Right ventricle myocardium inferior (tissue), 1 donor: ENCODE measurements around the gene OPN1LW. TPM values are rescaled to one million over a fixed set of nuclear protein-coding genes. Genes with fewer than 3 reads are reported as not detected.
A peak's percentile ranks its signal among the peaks of the same experiment; 100 is the strongest.
"Not testable (repeated sequence)": the region's sequence is repeated elsewhere in the genome, so short reads cannot be mapped to it uniquely, and the experiment has no call there.

Experiments
- ATAC-seq: fragments of 200-7000 bp; cut with Tn5 transposase; one replicate; pipeline ENCODE4 v1.9.1; 2020; ENCODE audit warnings: mild to moderate bottlenecking, moderate library complexity
- DNase-seq: peaks from one replicate; pipeline ENCODE4 v3.0.0; 2021; ENCODE audit errors: missing footprints
- intact Hi-C: fragments of 100-400 bp; cut with DNase I; formaldehyde crosslinking; loops from one replicate; pipeline ENCODE4 v1.11.0; 2022
- long read RNA-seq: library from polyadenylated mRNA; unstranded; transcript quantifications from one replicate; pipeline ENCODE4 v2.0.0, GENCODE V29; 2021
- total RNA-seq: library from RNA; stranded (reverse); fragmentation: NEBNext Ultra II Directional; extraction: Animal tissue kit (Norgen Biotek cat#: 25700); gene quantifications from one replicate; pipeline ENCODE4 v1.2.1, GENCODE V29; 2021
- donor health status: DM: no; HTN: yes; CAD: no; lungs with severe emphysema.

Gene OPN1LW
- not detected for total RNA-seq
- long read RNA-seq: 0 reads

DNA sequence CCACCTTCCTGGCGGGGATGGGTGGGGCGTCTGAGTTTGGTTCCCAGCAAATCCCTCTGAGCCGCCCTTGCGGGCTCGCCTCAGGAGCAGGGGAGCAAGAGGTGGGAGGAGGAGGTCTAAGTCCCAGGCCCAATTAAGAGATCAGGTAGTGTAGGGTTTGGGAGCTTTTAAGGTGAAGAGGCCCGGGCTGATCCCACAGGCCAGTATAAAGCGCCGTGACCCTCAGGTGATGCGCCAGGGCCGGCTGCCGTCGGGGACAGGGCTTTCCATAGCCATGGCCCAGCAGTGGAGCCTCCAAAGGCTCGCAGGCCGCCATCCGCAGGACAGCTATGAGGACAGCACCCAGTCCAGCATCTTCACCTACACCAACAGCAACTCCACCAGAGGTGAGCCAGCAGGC, at the start of gene OPN1LW:
TSS of gene OPN1LW (plus strand) at position 234 of the 400 bp plus-strand sequence. CDS start at position 275, 41 bp downstream.
- ATAC-seq, intact Hi-C loops: not testable (repeated sequence)

GRCh38 chrX:154094833-154095232, 49.2 kb upstream of the OPN1LW start:
- intact Hi-C loops: no loop called here
- ATAC-seq (no peak), DNase-seq (no peak)

More for the DNA sequence above, at the start of gene OPN1LW:
- DNase-seq: not testable (repeated sequence)

DNA sequence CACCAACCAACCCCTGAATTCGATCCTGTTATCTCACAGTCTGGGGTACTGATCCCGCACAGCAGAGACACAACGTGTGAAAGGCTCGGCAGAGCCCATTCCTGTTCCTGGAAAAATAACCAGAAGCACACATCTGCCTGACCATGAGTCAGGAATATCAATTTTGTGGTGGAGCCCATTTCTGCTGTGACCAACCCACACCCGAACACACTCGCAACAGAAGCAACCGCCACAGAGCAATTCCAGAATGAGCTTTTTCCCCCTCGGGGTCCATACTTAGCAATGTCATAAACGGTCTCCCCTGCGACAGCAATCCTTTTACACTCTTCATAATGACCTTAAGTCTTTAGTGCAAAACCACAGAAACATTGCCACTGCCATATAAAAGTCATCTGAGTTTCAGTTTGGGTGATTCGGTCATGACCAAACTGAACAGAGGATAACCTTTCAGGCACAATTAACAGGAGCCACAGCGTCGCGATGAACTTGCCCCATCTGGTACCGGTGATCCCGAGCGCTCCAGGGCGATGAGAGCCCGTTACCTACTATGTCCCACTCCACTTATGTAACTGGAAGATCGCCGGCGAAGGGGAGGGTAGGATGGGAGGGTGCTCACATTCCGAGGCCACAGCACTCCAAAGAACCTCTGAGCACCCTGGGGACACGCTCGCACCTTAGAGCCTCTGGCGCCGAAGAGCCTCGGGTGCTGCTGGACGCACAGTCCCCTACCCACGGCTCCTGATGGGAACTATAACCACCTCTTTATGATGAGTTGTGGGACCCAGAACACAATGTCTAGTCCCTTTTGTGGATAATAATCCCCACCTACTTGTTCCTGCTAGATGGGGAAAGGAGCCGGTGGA, 47.7 kb upstream of the OPN1LW start:
- intact Hi-C loops: no loop called here
- peak; percentile 41 for ATAC-seq
- no peak for DNase-seq

DNA sequence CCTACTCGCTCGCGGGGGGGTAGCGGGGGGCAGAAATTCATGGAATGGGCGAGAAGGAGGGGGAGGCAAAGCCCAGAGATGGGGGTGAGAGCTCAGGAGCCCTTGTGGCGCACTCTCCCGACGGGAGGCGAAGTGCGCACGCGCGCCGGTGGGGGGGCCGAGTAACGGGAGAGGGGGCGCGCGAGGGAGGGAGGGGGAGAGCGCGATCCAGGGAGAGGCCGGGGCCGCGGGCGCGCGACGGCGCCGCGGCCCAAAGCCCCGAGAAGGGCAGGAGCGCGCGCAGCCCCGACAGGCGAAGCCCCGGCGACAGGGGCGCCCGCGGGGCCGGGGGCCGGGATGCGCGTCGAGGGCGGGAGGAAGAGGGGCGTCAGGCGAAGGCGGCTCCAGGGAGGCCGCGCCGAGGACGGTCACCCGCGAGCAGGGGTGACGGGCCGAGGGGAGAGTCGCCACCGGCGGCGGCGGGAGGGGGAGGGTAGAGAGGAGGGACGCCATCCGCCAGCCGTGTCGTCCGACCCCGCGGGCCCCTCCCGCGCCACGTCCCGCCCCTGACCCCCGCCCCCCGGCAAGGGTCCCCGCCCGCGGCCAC, 46.9 kb upstream of the OPN1LW start:
- ATAC-seq: peak; percentile 68
- intact Hi-C loops: no loop called here
- DNase-seq: peak; percentile 88

GRCh38 chrX:154097589-154098541, 46.2 kb upstream of the OPN1LW start, which contains the start of gene MECP2:
Gene MECP2, minus strand, starts transcription at chrX:154097717.
- peak; percentile 96 for ATAC-seq
- peak; percentile 95 for DNase-seq
- intact Hi-C loops: no loop called here

DNA sequence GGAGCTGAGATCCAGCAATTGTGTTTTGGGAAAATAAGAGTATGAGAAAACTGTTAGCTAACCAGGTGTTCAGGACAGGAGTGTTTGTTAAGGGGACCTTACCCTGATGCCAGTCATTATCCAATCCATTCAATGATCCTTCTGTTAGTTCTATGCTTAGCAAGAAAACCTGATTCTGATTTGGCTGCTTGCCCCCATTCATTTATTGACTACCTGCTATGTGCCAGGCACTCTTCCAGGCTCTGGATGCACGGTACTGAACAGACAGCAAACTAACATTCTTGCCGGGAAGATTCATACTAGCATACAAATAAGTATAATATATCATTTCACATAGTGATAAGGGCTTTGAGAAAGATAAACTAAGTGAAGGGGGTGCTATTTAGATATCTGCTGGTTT, 45.5 kb upstream of the OPN1LW start:
- ATAC-seq (no peak), DNase-seq (no peak)
- intact Hi-C loops: no loop called here

DNA sequence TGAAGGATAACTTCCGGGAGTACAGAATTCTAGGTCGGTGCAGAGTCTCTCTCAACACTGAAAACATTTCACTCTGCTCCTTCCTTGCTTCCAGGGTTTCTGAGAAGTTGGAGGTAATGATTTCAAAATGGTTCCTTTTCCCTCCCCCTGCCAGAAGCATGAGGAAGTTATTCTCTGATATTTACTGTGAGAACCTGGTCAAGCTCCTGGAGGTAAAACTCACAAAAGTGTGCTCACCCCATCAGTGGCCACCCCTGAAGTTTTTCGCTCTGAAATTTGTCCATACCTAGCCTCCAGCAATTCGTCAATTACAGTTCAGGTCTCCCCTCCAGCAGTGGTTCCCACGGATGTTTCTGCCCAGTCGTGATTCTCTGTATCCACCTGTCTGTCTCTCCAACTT, 30.3 kb upstream of the OPN1LW start:
- ATAC-seq: no peak
- DNase-seq: no peak
- intact Hi-C loops: no loop called here

- DNase-seq (no peak), ATAC-seq (no peak)
- intact Hi-C loops: no loop called here
These were observed 29.4 kb upstream of the OPN1LW start for GRCh38 chrX:154114652-154115051.

DNA sequence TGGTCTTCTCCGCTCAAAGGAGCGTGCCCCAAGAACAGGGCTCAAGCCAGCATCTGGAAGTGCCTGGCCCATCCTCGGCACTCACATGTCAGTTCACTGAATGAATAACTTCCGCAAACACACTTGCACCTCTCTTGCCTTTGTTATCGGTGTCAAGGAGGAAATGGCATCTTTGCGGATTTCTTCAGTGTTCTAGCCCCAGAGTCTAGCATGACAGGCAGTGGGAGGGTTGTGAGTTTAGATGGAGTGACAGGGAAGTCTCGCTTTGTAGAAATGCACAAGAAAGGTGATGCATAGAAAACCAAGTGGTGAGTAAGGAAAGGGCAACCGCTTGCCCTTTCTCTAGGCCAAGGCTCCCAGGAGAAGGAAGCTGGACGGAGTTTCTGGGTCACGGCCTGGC, 29.0 kb upstream of the OPN1LW start:
- no peak for DNase-seq
- no peak for ATAC-seq
- intact Hi-C loops: no loop called here

GRCh38 chrX:154115750-154116149, 28.3 kb upstream of the OPN1LW start:
- ATAC-seq (no peak), DNase-seq (no peak)
- intact Hi-C loops: no loop called here

DNA sequence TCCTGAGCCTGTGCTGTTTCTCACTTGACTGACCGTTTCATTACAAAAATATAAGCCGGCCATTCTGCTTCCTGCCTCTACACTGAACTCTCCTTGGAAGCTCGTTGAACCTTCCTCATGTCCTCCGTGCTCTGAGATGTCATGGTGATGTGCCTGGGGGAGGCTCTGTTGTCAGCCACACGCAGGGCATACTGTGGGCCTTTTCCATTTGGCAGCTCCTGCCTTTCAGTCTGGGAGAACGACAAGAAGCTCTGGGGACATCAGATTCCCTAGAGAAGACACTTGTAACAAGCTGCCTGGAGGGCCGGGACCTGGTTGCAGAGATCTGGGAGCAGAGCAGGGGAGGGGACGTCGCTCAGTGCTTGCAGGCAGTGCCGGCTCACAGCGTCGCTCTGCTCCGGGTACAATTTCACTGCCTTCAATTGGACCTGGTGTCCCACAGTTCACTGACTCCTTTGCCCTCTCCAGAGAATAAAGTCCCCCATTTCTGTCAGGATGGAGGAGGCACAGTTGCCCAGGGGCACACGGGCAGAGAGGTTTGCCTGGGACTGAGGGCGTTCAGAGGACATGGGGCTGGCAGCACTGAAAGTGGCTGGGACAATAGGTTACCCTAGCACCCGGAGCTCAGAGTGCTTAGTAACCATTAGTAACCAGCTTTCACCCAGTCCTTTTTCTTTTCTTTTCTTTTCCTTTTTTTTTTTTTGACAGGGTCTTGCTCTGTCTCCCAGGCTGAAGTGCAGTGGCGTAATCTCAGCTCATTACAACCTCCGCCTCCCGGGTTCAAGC, 27.4 kb upstream of the OPN1LW start:
- ATAC-seq: no peak
- intact Hi-C loops: no loop called here
- no peak for DNase-seq

DNA sequence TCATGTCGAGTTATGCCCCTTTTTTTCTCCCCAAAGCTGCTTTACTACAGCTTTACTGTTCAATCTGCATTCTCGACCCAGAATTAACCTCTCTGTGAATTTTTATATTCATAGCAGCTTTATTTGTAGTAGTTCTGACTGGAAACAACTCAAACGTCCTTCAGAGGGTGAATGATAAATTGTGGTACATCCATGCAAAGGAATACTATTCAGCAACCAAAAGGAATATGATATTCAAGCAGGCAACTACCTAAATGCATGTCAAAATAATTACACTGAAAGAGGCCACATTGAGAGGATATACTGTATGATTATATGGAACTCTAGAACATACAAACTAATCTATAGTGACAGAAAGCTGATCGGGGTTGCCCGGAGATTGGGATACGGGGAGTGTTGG, 26.5 kb upstream of the OPN1LW start:
- intact Hi-C loops: no loop called here
- DNase-seq (no peak), ATAC-seq (no peak)

- intact Hi-C loops: no loop called here
- DNase-seq: no peak
- ATAC-seq: no peak
These were observed 23.5 kb upstream of the OPN1LW start for GRCh38 chrX:154120567-154120966.

GRCh38 chrX:154121207-154121606, 22.8 kb upstream of the OPN1LW start:
- no peak for DNase-seq
- intact Hi-C loops: no loop called here
- ATAC-seq: no peak

DNA sequence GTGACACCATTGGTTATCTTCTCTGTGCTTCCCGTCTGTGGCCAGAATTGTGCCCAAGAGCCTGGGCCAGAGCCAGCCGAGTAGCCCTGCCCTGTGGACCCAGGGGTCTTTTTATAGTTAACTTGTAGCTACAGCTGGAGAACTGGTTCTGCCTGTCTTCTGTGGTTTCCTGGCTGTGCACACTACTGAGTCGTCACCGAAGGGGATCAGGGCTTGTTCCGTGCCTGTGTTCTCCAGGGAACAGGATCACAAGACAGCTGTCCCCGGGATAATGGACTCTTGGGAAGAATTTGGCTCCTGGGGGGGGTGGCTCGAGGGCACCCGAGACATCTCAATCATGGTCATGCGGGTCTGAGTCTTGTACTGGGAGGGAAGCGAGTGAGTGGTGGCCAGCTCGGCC, 22.1 kb upstream of the OPN1LW start:
- DNase-seq (no peak), ATAC-seq (peak; percentile 20)
- intact Hi-C loops: no loop called here

- DNase-seq (no peak), ATAC-seq (no peak)
- intact Hi-C loops: no loop called here
These were observed 20.5 kb upstream of the OPN1LW start for GRCh38 chrX:154123241-154124219.

- peak; percentile 42 for ATAC-seq
- intact Hi-C loops: no loop called here
- DNase-seq: peak; percentile 73
These were observed 18.5 kb upstream of the OPN1LW start for GRCh38 chrX:154125391-154126040.
